ENCODE data around the gene HES5.

- TF ChIP-seq POLR2AphosphoS5 (IDR thresholded peaks at IDR 0.05) = no peak
- TF ChIP-seq, protein P1, sequence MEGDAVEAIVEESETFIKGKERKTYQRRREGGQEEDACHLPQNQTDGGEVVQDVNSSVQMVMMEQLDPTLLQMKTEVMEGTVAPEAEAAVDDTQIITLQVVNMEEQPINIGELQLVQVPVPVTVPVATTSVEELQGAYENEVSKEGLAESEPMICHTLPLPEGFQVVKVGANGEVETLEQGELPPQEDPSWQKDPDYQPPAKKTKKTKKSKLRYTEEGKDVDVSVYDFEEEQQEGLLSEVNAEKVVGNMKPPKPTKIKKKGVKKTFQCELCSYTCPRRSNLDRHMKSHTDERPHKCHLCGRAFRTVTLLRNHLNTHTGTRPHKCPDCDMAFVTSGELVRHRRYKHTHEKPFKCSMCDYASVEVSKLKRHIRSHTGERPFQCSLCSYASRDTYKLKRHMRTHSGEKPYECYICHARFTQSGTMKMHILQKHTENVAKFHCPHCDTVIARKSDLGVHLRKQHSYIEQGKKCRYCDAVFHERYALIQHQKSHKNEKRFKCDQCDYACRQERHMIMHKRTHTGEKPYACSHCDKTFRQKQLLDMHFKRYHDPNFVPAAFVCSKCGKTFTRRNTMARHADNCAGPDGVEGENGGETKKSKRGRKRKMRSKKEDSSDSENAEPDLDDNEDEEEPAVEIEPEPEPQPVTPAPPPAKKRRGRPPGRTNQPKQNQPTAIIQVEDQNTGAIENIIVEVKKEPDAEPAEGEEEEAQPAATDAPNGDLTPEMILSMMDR (IDR thresholded peaks at IDR 0.05) = no peak
- no peak for TF ChIP-seq EP300 (IDR thresholded peaks at IDR 0.05)
- TF ChIP-seq POLR2A (IDR thresholded peaks at IDR 0.05) = no peak
These were observed 46.0 kb upstream of the HES5 start for GRCh38 chr1:2575801-2576663.

Measured in upper lobe of left lung (tissue), 4 donors.